ENCODE results near the gene PUM1.

Gene PUM1

DNA sequence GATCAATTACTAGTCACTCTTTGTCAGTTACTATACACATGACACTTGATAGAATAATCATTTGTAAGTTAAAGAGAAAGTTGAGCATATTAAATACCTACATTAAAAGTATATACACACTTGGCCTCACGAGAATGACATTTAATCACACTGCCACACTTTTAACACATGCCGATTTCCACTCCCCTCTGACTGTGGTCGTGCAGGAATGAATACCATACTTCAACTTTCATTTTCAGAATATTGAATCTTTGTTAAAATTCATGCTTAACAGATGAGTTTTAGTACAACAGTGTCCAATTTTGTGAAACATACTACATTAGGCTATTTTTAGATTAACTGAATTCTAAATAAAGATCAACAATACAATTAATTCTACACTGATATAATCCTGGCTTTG lies 78.8 kb downstream of the PUM1 start:
- TF ChIP-seq, protein P1, sequence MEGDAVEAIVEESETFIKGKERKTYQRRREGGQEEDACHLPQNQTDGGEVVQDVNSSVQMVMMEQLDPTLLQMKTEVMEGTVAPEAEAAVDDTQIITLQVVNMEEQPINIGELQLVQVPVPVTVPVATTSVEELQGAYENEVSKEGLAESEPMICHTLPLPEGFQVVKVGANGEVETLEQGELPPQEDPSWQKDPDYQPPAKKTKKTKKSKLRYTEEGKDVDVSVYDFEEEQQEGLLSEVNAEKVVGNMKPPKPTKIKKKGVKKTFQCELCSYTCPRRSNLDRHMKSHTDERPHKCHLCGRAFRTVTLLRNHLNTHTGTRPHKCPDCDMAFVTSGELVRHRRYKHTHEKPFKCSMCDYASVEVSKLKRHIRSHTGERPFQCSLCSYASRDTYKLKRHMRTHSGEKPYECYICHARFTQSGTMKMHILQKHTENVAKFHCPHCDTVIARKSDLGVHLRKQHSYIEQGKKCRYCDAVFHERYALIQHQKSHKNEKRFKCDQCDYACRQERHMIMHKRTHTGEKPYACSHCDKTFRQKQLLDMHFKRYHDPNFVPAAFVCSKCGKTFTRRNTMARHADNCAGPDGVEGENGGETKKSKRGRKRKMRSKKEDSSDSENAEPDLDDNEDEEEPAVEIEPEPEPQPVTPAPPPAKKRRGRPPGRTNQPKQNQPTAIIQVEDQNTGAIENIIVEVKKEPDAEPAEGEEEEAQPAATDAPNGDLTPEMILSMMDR (IDR thresholded peaks at IDR 0.05; ENCODE audit: low read depth, low read length) = no peak
- no peak overlapping the region for H3K4me3 ChIP-seq (ENCODE audit: low read depth, low read length)
- in situ Hi-C loops (cut with HindIII; ENCODE audit: low sequenced_read_pairs) = no loop called here
- DNase-seq (ENCODE audit: low read depth, low spot score) = no peak

DNA sequence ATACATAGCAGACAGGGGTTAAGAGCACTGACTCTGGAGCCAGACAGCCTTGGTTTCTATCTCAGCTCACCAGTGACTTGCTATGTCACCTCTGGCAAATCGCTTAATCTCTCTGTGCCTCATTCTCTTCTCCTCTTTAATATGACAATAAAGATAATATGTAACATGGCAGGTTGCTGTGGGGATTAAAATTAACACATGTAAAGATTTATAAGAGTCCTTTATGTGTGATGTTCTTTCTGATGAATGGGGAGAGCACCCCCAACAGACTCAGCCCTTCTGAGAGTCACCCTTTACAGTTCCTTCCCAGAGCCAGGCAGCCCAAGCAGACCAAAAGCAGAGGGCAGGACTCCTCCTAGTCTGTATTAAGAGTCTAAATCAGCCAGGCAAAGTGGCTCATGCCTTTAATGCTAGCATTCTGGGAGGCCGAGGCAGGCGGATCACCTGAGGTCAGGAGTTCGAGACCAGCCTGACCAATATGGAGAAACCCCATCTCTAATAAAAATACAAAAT lies 80.5 kb downstream of the PUM1 start:
- in situ Hi-C loops (cut with HindIII; ENCODE audit: low sequenced_read_pairs) = no loop called here
- TF ChIP-seq, protein P1 (IDR thresholded peaks at IDR 0.05; ENCODE audit: low read depth, low read length) = no peak
- no peak for DNase-seq (ENCODE audit: low read depth, low spot score)
- no peak overlapping the region for H3K4me3 ChIP-seq (ENCODE audit: low read depth, low read length)

DNA sequence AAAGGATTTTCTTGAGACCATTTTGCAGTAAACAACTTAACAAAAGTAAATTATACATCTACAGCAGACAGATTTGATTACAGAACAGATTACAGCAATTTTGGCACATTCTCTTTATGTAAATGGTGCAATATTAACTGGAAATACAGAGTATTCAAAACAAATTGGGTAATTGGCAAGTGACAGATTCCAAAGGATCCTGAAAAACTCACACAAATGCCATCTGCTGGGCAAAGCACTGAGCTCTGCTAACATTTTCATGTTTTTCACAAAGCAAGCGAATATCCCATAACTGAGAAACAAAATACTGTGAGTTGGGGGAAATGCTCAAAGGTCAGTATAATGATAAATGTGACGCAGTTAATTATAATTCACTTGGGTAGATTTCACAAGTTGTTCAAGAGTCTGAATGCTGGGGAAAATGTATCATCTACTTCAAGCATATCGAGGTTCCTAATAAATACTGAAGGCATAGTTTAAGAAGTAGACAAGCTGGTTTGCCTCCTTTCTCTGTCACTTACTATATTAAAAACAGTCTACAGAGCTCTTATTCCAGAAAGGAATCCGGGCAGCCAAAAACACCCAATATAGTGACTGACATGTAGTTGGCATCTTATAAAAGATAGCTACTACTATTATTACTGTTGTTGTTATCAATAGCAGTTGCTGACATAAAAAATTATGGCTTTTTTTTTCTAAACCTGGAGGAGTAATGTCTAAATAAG lies 81.2 kb downstream of the PUM1 start:
- DNase-seq (ENCODE audit: low read depth, low spot score) = no peak
- TF ChIP-seq, protein P1 (IDR thresholded peaks at IDR 0.05; ENCODE audit: low read depth, low read length) = no peak
- in situ Hi-C loops (cut with HindIII; ENCODE audit: low sequenced_read_pairs) = no loop called here
- H3K4me3 ChIP-seq (ENCODE audit: low read depth, low read length) = no peak overlapping the region

DNA sequence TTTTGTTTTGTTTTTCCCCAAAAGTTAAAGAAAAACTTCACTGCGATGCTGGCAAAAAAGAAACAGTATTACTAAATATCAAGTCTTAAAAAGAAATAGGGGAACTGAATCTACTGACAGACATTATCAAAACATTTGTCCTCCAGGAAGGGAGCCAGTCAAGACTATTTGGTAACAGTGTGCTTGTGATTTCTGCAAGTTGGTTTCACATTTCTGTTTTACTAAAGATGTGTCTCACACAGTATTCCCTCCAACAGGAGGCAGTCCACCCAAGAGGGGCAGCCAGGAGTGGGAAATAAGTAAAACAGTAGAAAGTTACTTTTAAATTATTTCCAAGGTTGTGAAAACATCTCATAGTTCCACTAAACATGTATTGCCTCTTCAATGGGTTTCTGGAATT lies 82.6 kb downstream of the PUM1 start:
- in situ Hi-C loops (cut with HindIII; ENCODE audit: low sequenced_read_pairs) = no loop called here
- TF ChIP-seq, protein P1 (IDR thresholded peaks at IDR 0.05; ENCODE audit: low read depth, low read length) = peak; percentile 17
- DNase-seq (ENCODE audit: low read depth, low spot score) = no peak
- H3K4me3 ChIP-seq (ENCODE audit: low read depth, low read length) = no peak overlapping the region

DNA sequence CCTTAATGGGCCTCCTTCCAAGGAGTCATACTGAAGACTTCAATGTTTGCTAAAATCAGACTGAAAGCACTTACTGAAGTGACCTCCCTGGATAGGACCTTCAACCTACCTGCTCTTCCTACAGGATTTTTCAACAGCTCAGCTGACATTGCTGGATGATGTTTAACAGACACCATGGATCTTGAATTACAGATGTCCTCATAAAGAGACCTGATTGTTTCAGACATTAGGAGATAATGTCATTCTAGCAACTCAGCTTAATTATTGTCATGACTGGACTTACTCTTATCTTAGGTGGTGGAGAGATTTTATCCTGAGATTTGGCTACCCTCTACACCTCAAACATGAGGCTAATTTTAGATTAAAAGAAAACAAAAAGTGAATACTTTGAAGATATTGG lies 83.1 kb downstream of the PUM1 start:
- TF ChIP-seq, protein P1 (IDR thresholded peaks at IDR 0.05; ENCODE audit: low read depth, low read length) = no peak
- in situ Hi-C loops (cut with HindIII; ENCODE audit: low sequenced_read_pairs) = no loop called here
- H3K4me3 ChIP-seq (ENCODE audit: low read depth, low read length) = no peak overlapping the region
- no peak for DNase-seq (ENCODE audit: low read depth, low spot score)

DNA sequence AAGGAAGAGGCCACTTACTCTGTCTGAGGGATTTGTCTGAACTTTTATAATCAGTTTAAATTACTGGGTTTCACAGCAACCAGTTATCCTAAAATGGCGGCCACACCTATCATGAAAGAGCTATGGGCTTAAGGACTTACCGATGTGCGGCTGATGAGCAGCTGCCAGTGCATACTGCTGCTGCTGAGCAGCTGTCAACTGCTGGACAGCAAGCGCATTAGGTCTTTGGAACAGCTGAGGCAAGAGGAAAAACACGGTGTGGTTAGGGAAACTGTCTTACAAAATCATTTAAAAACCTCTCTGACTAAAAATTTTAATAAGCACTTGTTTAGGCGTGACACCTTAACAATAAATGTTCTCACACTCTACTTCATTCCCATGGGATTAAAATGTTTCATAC lies 84.3 kb downstream of the PUM1 start:
- no peak overlapping the region for H3K4me3 ChIP-seq (ENCODE audit: low read depth, low read length)
- no peak for DNase-seq (ENCODE audit: low read depth, low spot score)
- TF ChIP-seq, protein P1 (IDR thresholded peaks at IDR 0.05; ENCODE audit: low read depth, low read length) = no peak
- in situ Hi-C loops (cut with HindIII; ENCODE audit: low sequenced_read_pairs) = no loop called here
